Common myeloid progenitor, CD34-positive (primary cell): ENCODE data around the gene CTSW.

Source experiments
- CTCF ChIA-PET: fragments of 350-600 bp; sonication (Branson Sonifier 250); formaldehyde crosslinking; loops from one replicate; lab custom pipeline; 2021; ENCODE audit warnings: antibody characterized with exemption; lab: Charles Lee
- POLR2A ChIA-PET: fragments of 350-600 bp; sonication (Branson Sonifier 250); formaldehyde crosslinking; loops from one replicate; lab custom pipeline; 2021; ENCODE audit warnings: antibody characterized with exemption; lab: Charles Lee
- DNase-seq, 3 donors: peaks; one replicate each; pipeline versions ENCODE4 v3.0.0 to v3.0.0-alpha.2; 2013
- H3K27ac ChIP-seq, 2 experiments: 1 replicate in 1 of 2; 2 replicates in 1 of 2; pipeline ENCODE4 v1.7.0; 2013; ENCODE audit warnings: inconsistent platforms in 2 of 2, low read length in 2 of 2, mild to moderate bottlenecking in 2 of 2, low read depth in 1 of 2, moderate library complexity in 1 of 2; ENCODE audit not compliant: severe bottlenecking in 2 of 2, insufficient read depth in 1 of 2, poor library complexity in 1 of 2
- H3K27me3 ChIP-seq, 5 experiments: replicated peaks in 2 of 5; 1 replicate in 3 of 5; 2 replicates in 2 of 5; pipeline versions ENCODE4 v1.6.1 to v1.7.0; 2013; ENCODE audit warnings: low read length in 4 of 5, mild to moderate bottlenecking in 2 of 5, moderate library complexity in 2 of 5, inconsistent platforms in 1 of 5; ENCODE audit not compliant: insufficient read depth in 5 of 5, control insufficient read depth in 4 of 5
- H3K36me3 ChIP-seq, 4 experiments: 1 replicate in 2 of 4; 2 replicates in 2 of 4; pipeline versions ENCODE4 v1.6.1 to v1.7.0; 2013; ENCODE audit warnings: low read length in 3 of 4, control low read depth in 1 of 4, mild to moderate bottlenecking in 1 of 4; ENCODE audit not compliant: control insufficient read depth in 4 of 4, insufficient read depth in 4 of 4
- H3K4me1 ChIP-seq, 4 experiments: 1 replicate in 3 of 4; 2 replicates in 1 of 4; pipeline versions ENCODE4 v1.6.1 to v1.7.1; 2013; ENCODE audit warnings: low read length in 3 of 4, mild to moderate bottlenecking in 3 of 4, control low read depth in 1 of 4, inconsistent platforms in 1 of 4, moderate library complexity in 1 of 4; ENCODE audit not compliant: control insufficient read depth in 4 of 4, insufficient read depth in 4 of 4; ENCODE audit errors: control extremely low read depth in 1 of 4
- H3K4me3 ChIP-seq, 7 experiments: 1 replicate in 4 of 7; 2 replicates in 3 of 7; pipeline versions ENCODE4 v1.5.1 to v1.7.0; 2013; ENCODE audit warnings: mild to moderate bottlenecking in 7 of 7, low read length in 6 of 7, moderate library complexity in 6 of 7, inconsistent platforms in 2 of 7, low read depth in 2 of 7, control low read depth in 1 of 7; ENCODE audit not compliant: insufficient read depth in 4 of 7, control insufficient read depth in 1 of 7; ENCODE audit errors: extremely low read depth in 1 of 7
- H3K9me3 ChIP-seq, 5 experiments: 1 replicate in 4 of 5; 2 replicates in 1 of 5; pipeline versions ENCODE4 v1.6.1 to v1.7.1; 2013; ENCODE audit warnings: low read length in 4 of 5, mild to moderate bottlenecking in 2 of 5, inconsistent platforms in 1 of 5, low read depth in 1 of 5, moderate library complexity in 1 of 5; ENCODE audit not compliant: control insufficient read depth in 4 of 5, insufficient read depth in 2 of 5; ENCODE audit errors: control extremely low read depth in 1 of 5
- WGBS: methylation state at CpG from one replicate; pipeline ENCODE4 v1.1.5; 2013; ENCODE audit not compliant: insufficient coverage; 5-methylcytosine and 5-hydroxymethylcytosine counted together

The CTSW gene

GRCh38 chr11:65873318-65874156 lies 6.1 kb upstream of the CTSW start:
- Histone ChIP-seq H3K27me3 (no peaks in the 10 kb centered on the region), H3K4me1 (peaks cover 0 to 53% (median 40%) of the 10 kb centered on the region in 4 experiments), H3K4me3 (peak overlapping the region; percentile 10 to 82 (median 65)), H3K27ac (peak overlapping the region in 1 of 2 experiments; percentile 43), H3K36me3 (peaks cover 0 to 1% (median 0%) of the 10 kb centered on the region in 4 experiments), H3K9me3 (no peaks in the 10 kb centered on the region)
- ChIA-PET CTCF (interaction anchor here (7.7 to 11.0 kb wide), 2 partner anchors 12 kb away, joined by 81 to 168 read pairs; partner anchors contain the start of genes CCDC85B, FIBP and MUS81), POLR2A (interaction anchor here (1.0 kb wide), 1 partner anchor 19 kb away, joined by 4 read pairs; no protein-coding TSS in a partner anchor)
- WGBS = 2% methylated on average over 27 of the region's 54 CpGs
- peak; percentile 84 to 89 (median 89) for DNase-seq

- POLR2A ChIA-PET = interaction anchor here (0.9 to 2.2 kb wide), 4 partner anchors 10 to 22 kb away, joined by 3 to 6 read pairs (median 4); partner anchors contain the start of genes CCDC85B and CFL1
- Histone ChIP-seq H3K27ac (peak overlapping the region in 1 of 2 experiments; percentile 54), H3K4me1 (peaks cover 0 to 42% (median 29%) of the 10 kb centered on the region in 4 experiments), H3K27me3 (no peaks in the 10 kb centered on the region), H3K36me3 (peaks cover 2 to 37% (median 24%) of the 10 kb centered on the region in 4 experiments), H3K4me3 (peak overlapping the region in 6 of 7 experiments; percentile 31 to 72 (median 56)), H3K9me3 (no peaks in the 10 kb centered on the region)
- no peak for DNase-seq
- WGBS = 61% methylated on average over 7 of the region's 7 CpGs
- CTCF ChIA-PET = interaction anchor here (0.9 to 11.9 kb wide), 4 partner anchors 9 to 32 kb away, joined by 3 to 168 read pairs (median 15); partner anchors contain the start of genes CCDC85B, EFEMP2 and FIBP
These were observed 390 bp downstream of the CTSW start for GRCh38 chr11:65880027-65880426.

- ChIA-PET POLR2A (interaction anchor here (0.6 to 2.2 kb wide), 2 partner anchors 9 to 328 kb away, joined by 3 to 6 read pairs; partner anchors contain the start of gene CCDC85B), CTCF (interaction anchor here (1.0 to 11.9 kb wide), 10 partner anchors 8 to 241 kb away, joined by 3 to 168 read pairs (median 4); partner anchors contain the start of genes CCDC85B, EFEMP2, FIBP and MUS81)
- Histone ChIP-seq H3K4me3 (peak overlapping the region in 4 of 7 experiments; percentile 1 to 72 (median 29)), H3K4me1 (peaks cover 0 to 45% (median 29%) of the 10 kb centered on the region in 4 experiments), H3K36me3 (peaks cover 7 to 45% (median 33%) of the 10 kb centered on the region in 4 experiments), H3K27me3 (no peaks in the 10 kb centered on the region), H3K27ac (peak overlapping the region in 1 of 2 experiments; percentile 4), H3K9me3 (no peaks in the 10 kb centered on the region)
- DNase-seq = no peak
- WGBS = 43% methylated on average over 6 of the region's 7 CpGs
These were observed 1.3 kb downstream of the CTSW start for GRCh38 chr11:65880844-65881421.

GRCh38 chr11:65882120-65883057 lies 2.8 kb downstream of the CTSW start:
- 94% methylated on average over 26 of the region's 30 CpGs for WGBS
- DNase-seq = no peak
- no peak overlapping the region for H3K27ac ChIP-seq
- H3K4me3 ChIP-seq = no peak overlapping the region
- POLR2A ChIA-PET = interaction anchor here (0.6 kb wide), 1 partner anchor 56 kb away, joined by 8 read pairs; no protein-coding TSS in a partner anchor
- H3K4me1 ChIP-seq = peaks cover 0 to 47% (median 32%) of the 10 kb centered on the region in 4 experiments
- H3K36me3 ChIP-seq = peaks cover 7 to 56% (median 44%) of the 10 kb centered on the region in 4 experiments
- CTCF ChIA-PET = interaction anchor here (0.7 to 11.9 kb wide), 11 partner anchors 6 to 257 kb away, joined by 3 to 168 read pairs (median 7); partner anchors contain the start of genes CCDC85B, CFL1, EFEMP2 and FIBP
- H3K9me3 ChIP-seq = no peaks in the 10 kb centered on the region
- H3K27me3 ChIP-seq = no peaks in the 10 kb centered on the region

GRCh38 chr11:65883058-65883761 lies 3.6 kb downstream of the CTSW start:
- H3K27ac ChIP-seq = no peak overlapping the region
- no peaks in the 10 kb centered on the region for H3K27me3 ChIP-seq
- no peak for DNase-seq
- no peak overlapping the region for H3K4me3 ChIP-seq
- CTCF ChIA-PET = interaction anchor here (0.8 to 11.9 kb wide), 14 partner anchors 11 to 177 kb away, joined by 3 to 168 read pairs (median 16); partner anchors contain the start of genes CFL1, EFEMP2, FOSL1 and MUS81
- peaks cover 0 to 51% (median 39%) of the 10 kb centered on the region in 4 experiments for H3K4me1 ChIP-seq
- WGBS = 98% methylated on average over 8 of the region's 13 CpGs
- H3K36me3 ChIP-seq = peaks cover 7 to 58% (median 44%) of the 10 kb centered on the region in 4 experiments
- H3K9me3 ChIP-seq = no peaks in the 10 kb centered on the region
- POLR2A ChIA-PET = no interaction called here
